ENCODE data around the gene SSC4D. TPM values are rescaled to one million over a fixed set of nuclear protein-coding genes. Genes with fewer than 3 reads are reported as not detected.
A peak's percentile ranks its signal among the peaks of the same experiment; 100 is the strongest.

The SSC4D gene
- total and polyA plus RNA-seq, 11 donors = 0.23 to 1.6 (median 0.72) TPM

DNA sequence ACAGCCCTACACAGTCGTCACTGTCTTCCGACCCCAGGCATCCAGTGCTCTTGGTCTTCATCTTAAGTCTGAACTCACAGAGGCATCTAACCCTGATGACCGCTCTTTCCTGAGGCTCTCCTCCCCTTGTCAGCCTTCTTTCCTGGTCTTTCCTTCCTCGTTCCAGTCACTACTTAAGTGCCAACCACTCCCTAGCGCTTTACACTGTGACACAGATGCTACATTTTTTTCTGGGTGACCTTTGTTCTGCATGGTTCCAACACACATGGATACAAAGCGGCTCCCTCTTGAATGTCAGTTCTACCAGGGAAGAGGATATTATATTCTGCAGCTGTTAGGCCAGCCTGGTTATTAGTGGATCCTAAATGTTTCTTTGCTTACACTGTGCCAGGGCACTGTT, 63.4 kb downstream of the SSC4D start:
- intact Hi-C loops (cut with DNase I) = no loop called here
- Histone ChIP-seq H3K4me3 (no peak overlapping the region), H3K27me3 (no peaks in the 10 kb centered on the region), H3K27ac (peak overlapping the region in 7 of 12 donors; percentile 1 to 54 (median 37)), H3K9me3 (no peaks in the 10 kb centered on the region), H3K36me3 (peaks cover 0 to 92% (median 68%) of the 10 kb centered on the region in 9 donors), H3K4me1 (peaks cover 6 to 85% (median 51%) of the 10 kb centered on the region in 12 donors)
- TF ChIP-seq, protein P1, sequence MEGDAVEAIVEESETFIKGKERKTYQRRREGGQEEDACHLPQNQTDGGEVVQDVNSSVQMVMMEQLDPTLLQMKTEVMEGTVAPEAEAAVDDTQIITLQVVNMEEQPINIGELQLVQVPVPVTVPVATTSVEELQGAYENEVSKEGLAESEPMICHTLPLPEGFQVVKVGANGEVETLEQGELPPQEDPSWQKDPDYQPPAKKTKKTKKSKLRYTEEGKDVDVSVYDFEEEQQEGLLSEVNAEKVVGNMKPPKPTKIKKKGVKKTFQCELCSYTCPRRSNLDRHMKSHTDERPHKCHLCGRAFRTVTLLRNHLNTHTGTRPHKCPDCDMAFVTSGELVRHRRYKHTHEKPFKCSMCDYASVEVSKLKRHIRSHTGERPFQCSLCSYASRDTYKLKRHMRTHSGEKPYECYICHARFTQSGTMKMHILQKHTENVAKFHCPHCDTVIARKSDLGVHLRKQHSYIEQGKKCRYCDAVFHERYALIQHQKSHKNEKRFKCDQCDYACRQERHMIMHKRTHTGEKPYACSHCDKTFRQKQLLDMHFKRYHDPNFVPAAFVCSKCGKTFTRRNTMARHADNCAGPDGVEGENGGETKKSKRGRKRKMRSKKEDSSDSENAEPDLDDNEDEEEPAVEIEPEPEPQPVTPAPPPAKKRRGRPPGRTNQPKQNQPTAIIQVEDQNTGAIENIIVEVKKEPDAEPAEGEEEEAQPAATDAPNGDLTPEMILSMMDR (IDR thresholded peaks at IDR 0.05) = no peak
- no peak for TF ChIP-seq POLR2A (IDR thresholded peaks at IDR 0.05)
- DNase-seq = no peak
- WGBS, 4 donors = 69 to 78% (median 75%) methylated on average over 6 of the region's 6 CpGs
- ATAC-seq = peak in 3 of 4 donors; percentile 14 to 56 (median 30)

DNA sequence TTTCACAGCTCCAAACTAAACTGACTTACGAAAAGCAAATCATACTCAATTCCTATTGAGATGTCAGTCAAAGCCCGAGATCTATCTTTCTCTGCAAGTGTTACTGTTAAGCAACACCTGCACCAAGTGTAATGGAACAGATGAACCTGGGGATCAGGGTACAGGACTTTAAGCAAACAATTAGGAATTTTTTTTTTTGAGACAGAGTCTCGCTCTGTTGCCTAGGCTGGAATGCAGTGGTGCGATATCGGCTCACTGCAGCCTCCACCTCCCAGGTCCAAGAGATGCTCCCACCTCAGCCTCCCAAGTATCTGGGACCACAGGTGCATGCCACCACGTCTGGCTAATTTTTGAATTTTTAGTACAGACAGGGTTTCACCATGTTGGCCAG, 65.6 kb downstream of the SSC4D start:
- no peak for DNase-seq
- intact Hi-C loops (cut with DNase I) = no loop called here
- H3K4me1 ChIP-seq = peaks cover 10 to 91% (median 55%) of the 10 kb centered on the region in 12 donors

DNA sequence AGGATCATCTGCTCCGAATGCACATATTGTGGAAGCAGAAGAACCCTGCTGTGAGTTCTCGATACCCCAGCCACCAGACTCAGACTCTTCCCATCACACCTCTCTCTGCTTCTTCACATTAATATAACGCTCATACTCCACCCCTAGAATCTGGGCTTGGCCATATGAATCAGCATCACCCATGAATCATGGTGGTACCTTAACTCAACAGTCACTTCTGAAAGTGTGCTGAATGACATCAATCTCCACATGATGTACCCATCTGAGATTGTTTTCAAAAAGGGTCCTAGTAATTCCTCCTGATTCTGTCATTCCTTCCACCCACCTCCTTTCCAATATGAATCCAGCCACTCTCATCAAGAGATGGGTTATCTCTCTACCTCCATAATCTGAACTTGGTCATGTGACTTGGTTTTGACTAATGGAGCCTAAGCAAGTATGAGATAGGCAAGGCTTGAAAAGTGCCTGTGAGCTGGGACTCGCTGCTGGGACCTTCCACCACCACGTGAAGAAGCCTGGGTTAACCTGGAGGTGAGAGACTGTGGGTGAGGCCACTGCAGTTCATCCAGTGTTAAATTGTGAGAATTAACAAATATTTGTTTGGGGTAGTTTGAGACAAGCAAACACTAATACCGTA, 66.1 kb downstream of the SSC4D start:
- Histone ChIP-seq H3K27ac (no peak overlapping the region), H3K9me3 (no peaks in the 10 kb centered on the region), H3K27me3 (no peaks in the 10 kb centered on the region), H3K4me1 (peaks cover 13 to 91% (median 57%) of the 10 kb centered on the region in 12 donors), H3K36me3 (peaks cover 0 to 88% (median 61%) of the 10 kb centered on the region in 9 donors), H3K4me3 (no peak overlapping the region)
- DNase-seq (no peak), ATAC-seq (no peak)
- 93 to 97% (median 95%) methylated on average over 6 of the region's 6 CpGs for WGBS, 4 donors
- intact Hi-C loops (cut with DNase I) = no loop called here
- TF ChIP-seq POLR2A (IDR thresholded peaks at IDR 0.05) = no peak
- TF ChIP-seq, protein P1 (IDR thresholded peaks at IDR 0.05) = no peak

More for the DNA sequence above, 65.6 kb downstream of the SSC4D start:
- WGBS, 4 donors = 89 to 98% (median 96%) methylated on average over 6 of the region's 6 CpGs
- Histone ChIP-seq H3K36me3 (peaks cover 0 to 90% (median 61%) of the 10 kb centered on the region in 9 donors), H3K27me3 (no peaks in the 10 kb centered on the region), H3K27ac (no peak overlapping the region), H3K4me3 (no peak overlapping the region), H3K9me3 (no peaks in the 10 kb centered on the region)
- TF ChIP-seq, protein P1 (IDR thresholded peaks at IDR 0.05) = no peak
- no peak for TF ChIP-seq POLR2A (IDR thresholded peaks at IDR 0.05)
- no peak for ATAC-seq

DNA sequence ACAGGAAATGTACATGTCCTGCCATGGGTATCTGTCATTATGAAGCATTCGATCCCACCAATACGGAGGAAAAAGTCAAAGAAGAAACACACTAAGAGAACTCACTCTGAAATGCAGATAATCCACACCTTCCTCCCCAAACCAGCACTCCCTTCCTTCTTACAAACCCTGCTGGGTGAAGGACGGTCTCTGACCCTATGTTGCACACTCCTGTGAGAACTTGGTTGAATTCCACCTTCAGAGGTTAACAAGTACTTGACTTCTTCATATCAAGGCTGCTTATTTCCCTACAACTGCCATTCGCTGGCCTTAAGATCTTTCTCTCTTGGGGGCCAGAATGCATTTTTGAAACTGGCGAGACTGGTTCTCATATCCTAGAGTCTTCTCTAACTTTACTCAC, 67.3 kb downstream of the SSC4D start:
- ATAC-seq = no peak
- Histone ChIP-seq H3K27ac (peak overlapping the region in 1 of 12 donors; percentile 4), H3K9me3 (no peaks in the 10 kb centered on the region), H3K36me3 (peaks cover 0 to 76% (median 51%) of the 10 kb centered on the region in 9 donors), H3K27me3 (no peaks in the 10 kb centered on the region), H3K4me3 (no peak overlapping the region), H3K4me1 (peaks cover 10 to 91% (median 58%) of the 10 kb centered on the region in 12 donors)
- intact Hi-C loops (cut with DNase I) = no loop called here
- no peak for DNase-seq
- 67 to 81% (median 77%) methylated on average over 5 of the region's 5 CpGs for WGBS, 4 donors
- TF ChIP-seq, protein P1 (IDR thresholded peaks at IDR 0.05) = no peak
- TF ChIP-seq POLR2A (IDR thresholded peaks at IDR 0.05) = no peak
